ENCODE results near the gene MIA2. TPM values are rescaled to one million over a fixed set of nuclear protein-coding genes. Genes with fewer than 3 reads are reported as not detected.
A peak's percentile ranks its signal among the peaks of the same experiment; 100 is the strongest.

The MIA2 gene
- total RNA-seq, 1 experiment from 2014 or later = 43.9 TPM

DNA sequence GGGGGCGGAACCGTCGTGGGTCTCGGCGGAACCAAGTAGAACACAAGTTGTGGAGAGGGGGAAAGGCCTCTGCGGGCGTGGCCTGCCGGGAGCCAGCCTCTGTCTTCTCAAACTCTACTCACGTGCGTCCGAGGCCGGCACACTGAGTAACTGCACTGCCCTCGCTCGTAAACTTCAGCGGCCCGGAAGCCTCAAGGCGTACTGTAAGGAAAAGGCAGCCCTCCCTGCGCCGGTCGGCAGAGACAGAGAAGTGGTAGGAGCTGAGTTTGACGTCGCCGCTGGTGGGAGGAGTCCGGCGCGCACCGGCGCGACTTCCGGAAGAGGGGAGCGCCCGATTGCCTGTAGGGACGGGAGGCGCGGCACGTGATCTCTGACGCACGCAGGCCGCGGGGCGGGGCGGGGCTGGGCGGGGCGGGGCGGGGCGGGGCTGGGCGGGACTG, 198.5 kb downstream of the MIA2 start, which contains the start of gene FBXO33:
Gene FBXO33 (minus strand): TSS at position 255 of the 440 bp plus-strand sequence. CDS start 271 bp downstream, outside the sequence.
- no TSS peak for BruUV-seq (replicated peaks)

DNA sequence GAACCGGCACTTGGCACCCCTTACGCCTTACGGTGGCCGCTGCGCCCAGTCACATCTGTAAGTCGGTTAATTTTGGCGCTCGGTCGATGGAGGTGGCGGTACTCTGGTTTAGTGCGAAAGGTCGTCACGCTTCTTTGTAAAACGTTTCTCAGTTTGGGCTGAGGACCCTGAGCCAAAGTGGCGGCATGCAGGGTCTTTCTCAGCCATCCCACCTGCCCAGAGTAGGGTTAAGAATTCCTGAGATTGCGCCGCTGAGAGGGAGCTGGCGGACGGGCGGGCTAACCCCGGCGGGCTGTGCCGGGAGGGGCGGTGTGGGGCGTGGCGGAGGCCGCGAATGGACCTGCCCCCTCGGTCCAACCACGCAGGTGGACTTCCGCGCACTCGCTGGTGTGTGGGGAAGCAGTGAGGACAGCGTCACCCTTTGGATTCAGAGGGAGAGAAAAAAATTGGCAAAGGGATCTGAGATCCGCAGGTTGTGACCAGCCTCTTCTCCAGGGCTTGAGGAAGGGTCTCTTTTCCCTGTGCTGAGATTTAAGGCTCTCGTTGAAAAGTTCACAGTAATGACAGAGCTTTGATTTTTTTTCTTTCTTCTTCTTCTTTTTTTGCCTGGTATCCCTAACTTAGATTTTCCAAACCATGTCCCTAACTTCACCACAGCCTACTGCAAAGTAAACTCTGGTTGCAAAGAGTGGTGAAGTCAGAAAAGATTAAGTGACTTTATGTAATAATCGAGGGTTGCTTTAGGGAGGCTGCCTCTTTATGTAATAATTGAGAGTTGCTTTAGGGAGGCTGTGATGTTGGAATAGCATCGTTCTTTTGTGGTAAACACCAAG, 199.1 kb downstream of the MIA2 start:
- Histone ChIP-seq H3K4me3 (peak overlapping the region; percentile 60), H3K4me2 (peak overlapping the region; percentile 96), H3K9me2 (ENCODE audit: insufficient read depth) (no peaks in the 10 kb centered on the region; the same call in 1 of the 2 replicates), H3K4me1 (replicated peaks; ENCODE audit: insufficient read depth) (peaks cover 8% of the 10 kb centered on the region), H2AFZ (peak overlapping the region; percentile 82), H3K27ac (peak overlapping the region; percentile 77), H3K27me3 (ENCODE audit: insufficient read depth, low read depth) (no peaks in the 10 kb centered on the region), H3K36me3 (ENCODE audit: low read depth) (no peaks in the 10 kb centered on the region), H3K79me2 (ENCODE audit: low read depth) (peaks cover 33% of the 10 kb centered on the region), H3F3A (ENCODE audit: insufficient read depth, low read depth) (peaks cover 9% of the 10 kb centered on the region), H4K20me1 (ENCODE audit: insufficient read depth) (no peaks in the 10 kb centered on the region), H3K9me3 (ENCODE audit: insufficient read depth, low read depth) (no peaks in the 10 kb centered on the region)
- ChIA-PET POLR2A (ENCODE audit: unreplicated experiment) (interaction anchor here (0.6 to 1.2 kb wide), 3 partner anchors 192 to 313 kb away, joined by 3 to 5 read pairs (median 4); partner anchors contain the start of gene TRAPPC6B), CTCF (interaction anchor here (0.6 to 0.7 kb wide), 4 partner anchors 56 to 1712 kb away, joined by 5 to 8 read pairs (median 6); no protein-coding TSS in a partner anchor)
- peak; percentile 73 to 92 for DNase-seq
- intact Hi-C loops (cut with micrococcal nuclease; ENCODE audit: unreplicated experiment) = loop anchor here (1.0 to 5.0 kb wide), 3 partner anchors 166 to 330 kb away; partner anchors contain the start of genes SEC23A and TRAPPC6B
- no peak for TF ChIP-seq EZH2 (IDR thresholded peaks at IDR 0.05; ENCODE audit: low read depth)
- TF ChIP-seq, protein P1, sequence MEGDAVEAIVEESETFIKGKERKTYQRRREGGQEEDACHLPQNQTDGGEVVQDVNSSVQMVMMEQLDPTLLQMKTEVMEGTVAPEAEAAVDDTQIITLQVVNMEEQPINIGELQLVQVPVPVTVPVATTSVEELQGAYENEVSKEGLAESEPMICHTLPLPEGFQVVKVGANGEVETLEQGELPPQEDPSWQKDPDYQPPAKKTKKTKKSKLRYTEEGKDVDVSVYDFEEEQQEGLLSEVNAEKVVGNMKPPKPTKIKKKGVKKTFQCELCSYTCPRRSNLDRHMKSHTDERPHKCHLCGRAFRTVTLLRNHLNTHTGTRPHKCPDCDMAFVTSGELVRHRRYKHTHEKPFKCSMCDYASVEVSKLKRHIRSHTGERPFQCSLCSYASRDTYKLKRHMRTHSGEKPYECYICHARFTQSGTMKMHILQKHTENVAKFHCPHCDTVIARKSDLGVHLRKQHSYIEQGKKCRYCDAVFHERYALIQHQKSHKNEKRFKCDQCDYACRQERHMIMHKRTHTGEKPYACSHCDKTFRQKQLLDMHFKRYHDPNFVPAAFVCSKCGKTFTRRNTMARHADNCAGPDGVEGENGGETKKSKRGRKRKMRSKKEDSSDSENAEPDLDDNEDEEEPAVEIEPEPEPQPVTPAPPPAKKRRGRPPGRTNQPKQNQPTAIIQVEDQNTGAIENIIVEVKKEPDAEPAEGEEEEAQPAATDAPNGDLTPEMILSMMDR (conservative IDR thresholded peaks at IDR 0.05) = no peak
- BruUV-seq (replicated peaks) = TSS peak; percentile 80

More for the DNA sequence above, 198.5 kb downstream of the MIA2 start, which contains the start of gene FBXO33:
- TF ChIP-seq EZH2 (IDR thresholded peaks at IDR 0.05; ENCODE audit: low read depth) = no peak
- TF ChIP-seq, protein P1 (conservative IDR thresholded peaks at IDR 0.05) = no peak
- Histone ChIP-seq H3K4me3 (peak within 1 kb of the TSS; percentile 94), H3K36me3 (ENCODE audit: low read depth) (no peaks in the 10 kb centered on the region), H3K27me3 (ENCODE audit: insufficient read depth, low read depth) (no peaks in the 10 kb centered on the region), H3K27ac (peak within 1 kb of the TSS; percentile 96), H3K9me2 (ENCODE audit: insufficient read depth) (no peaks in the 10 kb centered on the region; the same call in 1 of the 2 replicates), H3K4me2 (peak within 1 kb of the TSS; percentile 96), H3K4me1 (replicated peaks; ENCODE audit: insufficient read depth) (peaks cover 8% of the 10 kb centered on the region), H2AFZ (peak within 1 kb of the TSS; percentile 95), H3K9me3 (ENCODE audit: insufficient read depth, low read depth) (no peaks in the 10 kb centered on the region), H4K20me1 (ENCODE audit: insufficient read depth) (no peaks in the 10 kb centered on the region), H3F3A (ENCODE audit: insufficient read depth, low read depth) (peaks cover 9% of the 10 kb centered on the region), H3K79me2 (ENCODE audit: low read depth) (peaks cover 33% of the 10 kb centered on the region)
- ChIA-PET CTCF (no interaction called here), POLR2A (ENCODE audit: unreplicated experiment) (interaction anchor here (0.6 to 1.2 kb wide), 3 partner anchors 191 to 313 kb away, joined by 3 to 5 read pairs (median 4); partner anchors contain the start of gene TRAPPC6B)
- intact Hi-C loops (cut with micrococcal nuclease; ENCODE audit: unreplicated experiment) = loop anchor here (1.0 to 5.0 kb wide), 3 partner anchors 165 to 329 kb away; partner anchors contain the start of genes SEC23A and TRAPPC6B
- peak; percentile 74 to 91 for DNase-seq

DNA sequence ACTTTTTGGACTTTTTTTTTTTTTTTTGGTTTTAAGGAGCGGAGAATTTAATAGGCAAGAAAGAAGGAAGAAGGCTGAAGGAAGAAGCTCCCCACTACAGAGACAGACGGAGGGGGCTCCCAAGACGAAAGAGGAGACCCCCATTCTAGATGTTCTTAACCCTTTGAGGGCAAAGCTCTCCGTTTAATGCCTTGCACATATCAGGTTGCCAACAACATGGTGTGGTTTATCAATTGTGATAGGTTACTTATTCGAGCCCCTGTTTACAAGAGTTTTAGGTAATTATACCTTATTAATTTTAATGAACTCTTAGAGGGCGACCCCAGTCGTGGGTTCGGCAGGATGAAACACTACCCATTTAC, 199.7 kb downstream of the MIA2 start:
- H3K27ac ChIP-seq = peak overlapping the region; percentile 77
- peak overlapping the region; percentile 60 for H3K4me3 ChIP-seq
- intact Hi-C loops (cut with micrococcal nuclease; ENCODE audit: unreplicated experiment) = loop anchor here (2.0 to 5.0 kb wide), 2 partner anchors 166 to 331 kb away; partner anchors contain the start of gene SEC23A
- peaks cover 9% of the 10 kb centered on the region for H3F3A ChIP-seq (ENCODE audit: insufficient read depth, low read depth)
- no TSS peak for BruUV-seq (replicated peaks)
- peaks cover 31% of the 10 kb centered on the region for H3K79me2 ChIP-seq (ENCODE audit: low read depth)
- peak overlapping the region; percentile 82 for H2AFZ ChIP-seq
- H3K9me2 ChIP-seq (ENCODE audit: insufficient read depth) = no peaks in the 10 kb centered on the region; the same call in 1 of the 2 replicates
- no peaks in the 10 kb centered on the region for H4K20me1 ChIP-seq (ENCODE audit: insufficient read depth)
- no peaks in the 10 kb centered on the region for H3K9me3 ChIP-seq (ENCODE audit: insufficient read depth, low read depth)
- ChIA-PET POLR2A (ENCODE audit: unreplicated experiment) (no interaction called here), CTCF (interaction anchor here (0.6 to 0.7 kb wide), 4 partner anchors 56 to 1711 kb away, joined by 5 to 8 read pairs (median 6); no protein-coding TSS in a partner anchor)
- TF ChIP-seq, protein P1 (conservative IDR thresholded peaks at IDR 0.05) = no peak
- DNase-seq = no peak
- no peaks in the 10 kb centered on the region for H3K27me3 ChIP-seq (ENCODE audit: insufficient read depth, low read depth)
- peaks cover 8% of the 10 kb centered on the region for H3K4me1 ChIP-seq (replicated peaks; ENCODE audit: insufficient read depth)
- H3K36me3 ChIP-seq (ENCODE audit: low read depth) = no peaks in the 10 kb centered on the region
- peak overlapping the region; percentile 96 for H3K4me2 ChIP-seq
